ENCODE results near the gene OR14K1. TPM values are rescaled to one million over a fixed set of nuclear protein-coding genes. Genes with fewer than 3 reads are reported as not detected.
"Not testable (repeated sequence)": the region's sequence is repeated elsewhere in the genome, so short reads cannot be mapped to it uniquely, and the experiment has no call there.

Gene OR14K1
- total and polyA plus RNA-seq, 9 donors, result not detected

DNA sequence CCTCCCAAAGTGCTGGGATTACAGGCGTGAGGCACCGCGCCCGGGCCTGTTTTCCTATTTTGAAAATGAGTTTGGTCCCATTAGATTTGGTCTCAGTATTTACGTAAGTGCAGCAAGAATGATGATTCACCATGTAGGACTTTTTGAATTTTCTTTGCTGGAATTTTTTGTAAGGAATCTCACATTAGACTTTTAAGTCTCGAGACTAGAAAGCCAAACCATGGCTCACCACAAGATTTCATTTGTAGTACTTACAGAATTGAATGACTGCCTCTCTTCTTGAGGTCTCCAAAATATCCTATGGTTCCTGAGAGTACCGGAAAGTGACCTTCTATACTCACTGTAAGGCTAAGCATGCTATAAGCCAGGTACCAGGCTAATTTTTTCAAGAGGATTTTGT lies 9.2 kb downstream of the OR14K1 start:
- H3K9me3 ChIP-seq, result no peaks in the 10 kb centered on the region
- intact Hi-C loops (cut with DNase I), result no loop called here
- TF ChIP-seq, protein P1, sequence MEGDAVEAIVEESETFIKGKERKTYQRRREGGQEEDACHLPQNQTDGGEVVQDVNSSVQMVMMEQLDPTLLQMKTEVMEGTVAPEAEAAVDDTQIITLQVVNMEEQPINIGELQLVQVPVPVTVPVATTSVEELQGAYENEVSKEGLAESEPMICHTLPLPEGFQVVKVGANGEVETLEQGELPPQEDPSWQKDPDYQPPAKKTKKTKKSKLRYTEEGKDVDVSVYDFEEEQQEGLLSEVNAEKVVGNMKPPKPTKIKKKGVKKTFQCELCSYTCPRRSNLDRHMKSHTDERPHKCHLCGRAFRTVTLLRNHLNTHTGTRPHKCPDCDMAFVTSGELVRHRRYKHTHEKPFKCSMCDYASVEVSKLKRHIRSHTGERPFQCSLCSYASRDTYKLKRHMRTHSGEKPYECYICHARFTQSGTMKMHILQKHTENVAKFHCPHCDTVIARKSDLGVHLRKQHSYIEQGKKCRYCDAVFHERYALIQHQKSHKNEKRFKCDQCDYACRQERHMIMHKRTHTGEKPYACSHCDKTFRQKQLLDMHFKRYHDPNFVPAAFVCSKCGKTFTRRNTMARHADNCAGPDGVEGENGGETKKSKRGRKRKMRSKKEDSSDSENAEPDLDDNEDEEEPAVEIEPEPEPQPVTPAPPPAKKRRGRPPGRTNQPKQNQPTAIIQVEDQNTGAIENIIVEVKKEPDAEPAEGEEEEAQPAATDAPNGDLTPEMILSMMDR (IDR thresholded peaks at IDR 0.05), result no peak
- TF ChIP-seq EP300 (IDR thresholded peaks at IDR 0.05) (no peak), POLR2A (IDR thresholded peaks at IDR 0.05) (no peak)
- H3K36me3 ChIP-seq, result no peaks in the 10 kb centered on the region
- no peaks in the 10 kb centered on the region for H3K4me1 ChIP-seq (ENCODE audit: insufficient read depth)
- DNase-seq, result no peak
- no peak overlapping the region for H3K27ac ChIP-seq
- H3K27me3 ChIP-seq, result no peaks in the 10 kb centered on the region
- H3K4me3 ChIP-seq, result no peak overlapping the region
- 84 to 90% (median 86%) methylated on average over 7 of the region's 7 CpGs for WGBS, 3 donors

DNA sequence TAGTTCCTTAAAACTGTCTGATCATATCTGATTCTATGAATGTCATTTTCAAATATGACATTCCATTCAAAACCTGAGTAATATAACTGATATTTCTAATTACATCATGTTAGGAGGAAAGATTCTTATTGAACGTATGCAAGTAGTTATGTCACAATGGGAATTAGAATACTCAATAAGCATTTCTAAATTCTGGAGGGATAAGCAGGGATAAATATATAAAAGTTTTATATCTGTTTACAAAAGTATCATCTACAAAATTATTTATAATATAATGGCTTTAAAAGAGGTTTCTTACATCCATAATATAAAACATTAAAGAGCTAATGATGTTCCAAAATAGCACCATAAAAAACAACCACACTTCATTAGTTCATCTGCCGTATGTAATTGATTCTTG lies 9.6 kb downstream of the OR14K1 start, which contains the start of gene OR14A2:
OR14A2 (minus strand) TSS at position 101 of the 400 bp plus-strand sequence.
- Histone ChIP-seq H3K27ac (no peak within 1 kb of the TSS), H3K27me3 (no peaks in the 10 kb centered on the region), H3K9me3 (no peaks in the 10 kb centered on the region), H3K4me1 (ENCODE audit: insufficient read depth) (no peaks in the 10 kb centered on the region), H3K4me3 (no peak within 1 kb of the TSS), H3K36me3 (no peaks in the 10 kb centered on the region)
- WGBS, 3 donors, result 86 to 93% (median 87%) methylated on average over 2 of the region's 2 CpGs
- no peak for DNase-seq
- TF ChIP-seq EP300 (IDR thresholded peaks at IDR 0.05) (no peak), POLR2A (IDR thresholded peaks at IDR 0.05) (no peak)
- TF ChIP-seq, protein P1 (IDR thresholded peaks at IDR 0.05), result no peak
- intact Hi-C loops (cut with DNase I), result no loop called here

- no peak overlapping the region for H3K4me3 ChIP-seq
- 87 to 91% (median 89%) methylated on average over 1 of the region's 1 CpG for WGBS, 3 donors
- no peak for DNase-seq
These were observed 11.5 kb downstream of the OR14K1 start for GRCh38 chr1:247749870-247750269.

DNA sequence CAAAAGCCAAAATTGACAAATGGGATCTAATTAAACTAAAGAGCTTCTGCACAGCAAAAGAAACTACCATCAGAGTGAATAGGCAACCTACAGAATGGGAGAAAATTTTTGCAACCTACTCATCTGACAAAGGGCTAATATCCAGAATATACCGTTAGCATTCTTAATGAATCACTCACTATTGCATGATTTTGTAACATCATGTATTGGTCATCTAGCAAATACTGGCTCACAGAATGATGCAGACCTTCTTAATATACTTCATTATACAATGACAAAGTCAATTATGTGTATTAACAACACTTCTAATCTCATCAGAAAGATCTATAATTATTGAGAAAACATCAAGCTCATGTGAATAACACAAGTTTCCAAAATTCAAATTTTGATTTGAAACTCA lies 15.9 kb downstream of the OR14K1 start:
- H3K9me3 ChIP-seq; H3K27ac ChIP-seq; H3K27me3 ChIP-seq; intact Hi-C loops (cut with DNase I); H3K36me3 ChIP-seq; H3K4me3 ChIP-seq; H3K4me1 ChIP-seq (ENCODE audit: insufficient read depth); DNase-seq: not testable (repeated sequence)
- WGBS, 3 donors, result 76 to 91% (median 87%) methylated on average over 1 of the region's 1 CpG

More at GRCh38 chr1:247749870-247750269, 11.5 kb downstream of the OR14K1 start:
- intact Hi-C loops (cut with DNase I), result no loop called here
- no peaks in the 10 kb centered on the region for H3K27me3 ChIP-seq
- no peaks in the 10 kb centered on the region for H3K4me1 ChIP-seq (ENCODE audit: insufficient read depth)
- TF ChIP-seq EP300 (IDR thresholded peaks at IDR 0.05) (no peak), POLR2A (IDR thresholded peaks at IDR 0.05) (no peak)
- TF ChIP-seq, protein P1 (IDR thresholded peaks at IDR 0.05), result no peak
- H3K36me3 ChIP-seq, result no peaks in the 10 kb centered on the region
- H3K27ac ChIP-seq, result no peak overlapping the region
- no peaks in the 10 kb centered on the region for H3K9me3 ChIP-seq

DNA sequence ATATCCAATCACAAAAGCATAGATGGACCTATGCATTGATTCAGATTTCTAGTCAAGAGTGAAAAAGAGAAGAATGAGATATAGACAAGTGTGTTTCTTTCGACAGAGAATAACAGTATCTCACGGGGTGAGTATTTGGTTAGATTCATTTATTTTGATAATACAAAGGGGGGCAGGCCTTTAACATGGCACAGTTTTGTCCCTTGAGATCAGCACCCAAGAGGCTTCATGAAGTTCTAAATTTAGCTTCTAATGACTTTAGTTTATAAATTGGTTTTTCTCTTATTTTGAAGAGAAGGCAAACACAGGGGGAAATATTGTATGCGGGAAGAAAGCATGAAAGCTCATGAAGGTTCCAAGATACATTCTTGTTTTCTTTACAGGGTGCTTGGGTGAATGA lies 22.0 kb downstream of the OR14K1 start, which contains the start of gene OR1C1:
OR1C1 (minus strand) TSS at position 101 of the 400 bp plus-strand sequence. CDS start 2,150 bp downstream, outside the sequence.
- H3K4me1 ChIP-seq (ENCODE audit: insufficient read depth), result no peaks in the 10 kb centered on the region
- H3K27me3 ChIP-seq, result no peaks in the 10 kb centered on the region
- H3K9me3 ChIP-seq, result no peaks in the 10 kb centered on the region
- H3K36me3 ChIP-seq, result no peaks in the 10 kb centered on the region
- no peak within 1 kb of the TSS for H3K27ac ChIP-seq
- no peak for DNase-seq
- H3K4me3 ChIP-seq, result no peak within 1 kb of the TSS
- WGBS, 3 donors, result 88 to 94% (median 91%) methylated on average over 3 of the region's 3 CpGs
- TF ChIP-seq, protein P1 (IDR thresholded peaks at IDR 0.05), result no peak
- intact Hi-C loops (cut with DNase I), result no loop called here

All from ovary (tissue), 9 donors.